Liver (tissue), 9 donors: Measurements from ENCODE around the gene SLFN11. TPM values are rescaled to one million over a fixed set of nuclear protein-coding genes. Genes with fewer than 3 reads are reported as not detected.

Experiments
- DNase-seq: peaks from one replicate; pipeline ENCODE4 v3.0.0-alpha.2; 2017; ENCODE audit warnings: low spot score
- H3K27ac ChIP-seq, 2 donors: one replicate each; pipeline ENCODE4 v1.7.0; 2013; ENCODE audit warnings: inconsistent platforms in 2 of 2, low read length in 2 of 2, control low read depth in 1 of 2, low read depth in 1 of 2, mild to moderate bottlenecking in 1 of 2
- H3K27me3 ChIP-seq, 4 donors: one replicate each; pipeline versions ENCODE4 v1.6.1 to v1.7.0; 2013; ENCODE audit warnings: low read length in 3 of 4, inconsistent platforms in 1 of 4, mild to moderate bottlenecking in 1 of 4, moderate library complexity in 1 of 4; ENCODE audit not compliant: control insufficient read depth in 4 of 4, insufficient read depth in 4 of 4
- H3K36me3 ChIP-seq, 4 donors: one replicate each; pipeline versions ENCODE4 v1.6.1 to v1.7.0; 2013; ENCODE audit warnings: low read length in 3 of 4, mild to moderate bottlenecking in 3 of 4, low read depth in 1 of 4, moderate library complexity in 1 of 4; ENCODE audit not compliant: control insufficient read depth in 4 of 4, insufficient read depth in 3 of 4
- H3K4me1 ChIP-seq, 4 donors: one replicate each; pipeline versions ENCODE4 v1.6.1 to v1.7.0; 2013; ENCODE audit warnings: low read length in 3 of 4, mild to moderate bottlenecking in 3 of 4, moderate library complexity in 1 of 4; ENCODE audit not compliant: control insufficient read depth in 4 of 4, insufficient read depth in 4 of 4
- H3K4me3 ChIP-seq, 3 donors: one replicate each; pipeline versions ENCODE4 v1.6.1 to v1.7.0; 2013; ENCODE audit warnings: low read length in 3 of 3, control low read depth in 1 of 3, low read depth in 1 of 3, mild to moderate bottlenecking in 1 of 3
- H3K9ac ChIP-seq, 2 donors: one replicate each; pipeline ENCODE4 v1.7.0; 2013; ENCODE audit warnings: low read length in 2 of 2, mild to moderate bottlenecking in 2 of 2, moderate library complexity in 2 of 2, control low read depth in 1 of 2, low read depth in 1 of 2
- H3K9me3 ChIP-seq, 4 donors: one replicate each; pipeline versions ENCODE4 v1.6.1 to v1.7.0; 2013; ENCODE audit warnings: low read length in 3 of 4; ENCODE audit not compliant: control insufficient read depth in 4 of 4
- EGR1 ChIP-seq, 2 donors: IDR thresholded peaks; 2 replicates each; pipeline ENCODE4 v1.6.1; 2016 to 2018; ENCODE audit warnings: antibody characterized with exemption in 2 of 2, low read depth in 2 of 2
- FOXA1 ChIP-seq: IDR thresholded peaks from 2 replicates; pipeline ENCODE4 v1.6.1; 2016; ENCODE audit warnings: antibody characterized with exemption
- FOXA2 ChIP-seq: IDR thresholded peaks from 2 replicates; pipeline ENCODE4 v1.6.1; 2016; ENCODE audit warnings: antibody characterized with exemption
- GABPA ChIP-seq, 2 donors: IDR thresholded peaks in 1 of 2; conservative IDR thresholded peaks in 1 of 2; 2 replicates each; pipeline ENCODE4 v1.6.1; 2016; ENCODE audit warnings: antibody characterized with exemption in 2 of 2, mild to moderate bottlenecking in 1 of 2, moderate library complexity in 1 of 2
- HNF4A ChIP-seq, 2 donors: conservative IDR thresholded peaks; 2 replicates each; pipeline ENCODE4 v1.6.1; 2016; ENCODE audit warnings: antibody characterized with exemption in 2 of 2, mild to moderate bottlenecking in 2 of 2
- HNF4G ChIP-seq: IDR thresholded peaks from 2 replicates; pipeline ENCODE4 v1.6.1; 2016; ENCODE audit warnings: antibody characterized with exemption
- JUND ChIP-seq, 2 donors: IDR thresholded peaks; 2 replicates each; pipeline ENCODE4 v1.6.1; 2016; ENCODE audit warnings: antibody characterized with exemption in 2 of 2
- NR2F2 ChIP-seq: IDR thresholded peaks from 2 replicates; pipeline ENCODE4 v1.6.1; 2016; ENCODE audit warnings: antibody characterized with exemption
- RAD21 ChIP-seq, 2 donors: IDR thresholded peaks; 2 replicates each; pipeline ENCODE4 v1.6.1; 2016; ENCODE audit warnings: antibody characterized with exemption in 2 of 2, mild to moderate bottlenecking in 2 of 2
- RXRA ChIP-seq, 2 donors: IDR thresholded peaks; 2 replicates each; pipeline ENCODE4 v1.6.1; 2017 to 2018; ENCODE audit warnings: antibody characterized with exemption in 2 of 2, mild to moderate bottlenecking in 1 of 2
- SP1 ChIP-seq: IDR thresholded peaks from 2 replicates; pipeline ENCODE4 v1.6.1; 2018; ENCODE audit warnings: antibody characterized with exemption, mild to moderate bottlenecking
- TAF1 ChIP-seq: conservative IDR thresholded peaks from 2 replicates; pipeline ENCODE4 v1.6.1; 2016; ENCODE audit warnings: antibody characterized with exemption, mild to moderate bottlenecking
- YY1 ChIP-seq: IDR thresholded peaks from 2 replicates; pipeline ENCODE4 v1.6.1; 2016; ENCODE audit warnings: antibody characterized with exemption, mild to moderate bottlenecking
- WGBS: extraction: QIAGEN DNeasy Blood & Tissue Kit; methylation state at CpG from one replicate; pipeline ENCODE4 v1.1.7; 2013; 5-methylcytosine and 5-hydroxymethylcytosine counted together
- polyA plus RNA-seq, 2 donors: library from polyadenylated mRNA; stranded (reverse) in 1 of 2; unstranded in 1 of 2; fragments of 200-250 nt in 1 of 2; fragments of >200 nt in 1 of 2; fragmentation: Nextera tagmentation in 1 of 2; extraction: Ambion mirVana in 1 of 2; gene quantifications; one replicate each; pipeline versions ENCODE4 v1.2.1 to v1.2.3, GENCODE V29; 2013 to 2015
- total RNA-seq, 2 donors: library from RNA; depleted of rRNA; stranded (reverse); fragments of >200 nt; gene quantifications; one replicate each; pipeline ENCODE4 v1.2.3, GENCODE V29; 2014
- TF ChIP-seq, protein P1 (sequence below): IDR thresholded peaks from 2 replicates; pipeline ENCODE4 v1.6.1; 2016; ENCODE audit warnings: antibody characterized with exemption
- TF ChIP-seq, protein P2 (sequence below): IDR thresholded peaks from 2 replicates; pipeline ENCODE4 v1.6.1; 2016; ENCODE audit warnings: antibody characterized with exemption
- TF ChIP-seq, protein P3 (sequence below): fragments of 150-350 bp; IDR thresholded peaks from 2 replicates; pipeline ENCODE4 v1.5.1; 2017; ENCODE audit warnings: improper control_type of control experiment, low read depth, low read length; ENCODE audit not compliant: missing input control
- TF ChIP-seq, protein P4 (sequence below): IDR thresholded peaks from 2 replicates; pipeline ENCODE4 v1.6.1; 2016; ENCODE audit warnings: antibody characterized with exemption, mild to moderate bottlenecking
- TF ChIP-seq, protein P5 (sequence below): IDR thresholded peaks from 2 replicates; pipeline ENCODE4 v1.6.1; 2016; ENCODE audit warnings: antibody characterized with exemption
- donor health status: healthy.
- donor health status: healthy.
- donor health status: healthy.
- donor health status: healthy.
- donor health status: healthy.

Gene SLFN11
- total and polyA plus RNA-seq, 4 donors: 1.6 to 18.7 (median 6.2) TPM

DNA sequence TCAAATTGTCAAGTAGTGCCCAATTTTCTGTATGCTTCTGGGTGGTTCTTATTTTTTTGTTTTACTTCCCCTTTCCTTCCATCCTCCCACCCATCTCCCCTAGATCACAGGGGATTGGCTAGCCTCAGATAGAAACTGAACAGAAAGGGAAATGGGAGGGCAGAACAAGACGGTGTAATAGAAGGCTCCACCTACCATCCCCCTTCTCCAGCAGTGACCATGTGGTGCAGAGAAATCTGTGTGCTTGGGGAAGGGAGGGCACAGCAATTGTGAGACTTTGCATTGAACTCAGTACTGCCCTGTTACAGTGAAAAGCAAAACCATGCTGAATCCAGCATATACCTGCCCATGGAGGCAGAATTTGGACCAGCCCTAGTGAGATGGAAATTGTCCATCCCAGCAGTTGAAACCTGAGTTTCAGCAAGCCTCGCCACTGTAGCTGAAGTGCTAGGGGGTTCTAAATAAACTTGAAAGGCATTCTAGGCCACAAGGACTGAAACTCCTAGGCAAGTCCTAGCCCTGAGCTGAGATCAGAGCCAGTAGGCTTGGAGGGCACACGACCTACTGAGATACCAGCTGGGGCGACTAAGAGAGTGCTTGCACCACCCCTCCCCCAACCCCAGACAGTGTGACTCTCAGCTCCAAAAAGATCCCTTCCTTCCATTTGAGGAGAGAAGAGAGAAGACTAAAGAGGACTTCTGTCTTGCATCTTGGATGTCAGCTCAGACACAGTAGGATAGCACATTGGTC, 5.2 kb downstream of the SLFN11 start:
- WGBS: 34% methylated on average over 4 of the region's 4 CpGs
- Histone ChIP-seq H3K36me3 (peaks cover 0 to 3% (median 0%) of the 10 kb centered on the region in 4 donors), H3K4me3 (no peak overlapping the region), H3K9ac (no peak overlapping the region), H3K4me1 (peaks cover 0 to 3% (median under 1%) of the 10 kb centered on the region in 4 donors), H3K27me3 (peaks cover 0 to 2% (median 0%) of the 10 kb centered on the region in 4 donors), H3K9me3 (peaks cover 0 to 6% (median 2%) of the 10 kb centered on the region in 4 donors), H3K27ac (no peak overlapping the region)
- no peak for TF ChIP-seq YY1
- TF ChIP-seq, protein P1, sequence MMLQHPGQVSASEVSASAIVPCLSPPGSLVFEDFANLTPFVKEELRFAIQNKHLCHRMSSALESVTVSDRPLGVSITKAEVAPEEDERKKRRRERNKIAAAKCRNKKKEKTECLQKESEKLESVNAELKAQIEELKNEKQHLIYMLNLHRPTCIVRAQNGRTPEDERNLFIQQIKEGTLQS: no peak
- TF ChIP-seq, protein P2, sequence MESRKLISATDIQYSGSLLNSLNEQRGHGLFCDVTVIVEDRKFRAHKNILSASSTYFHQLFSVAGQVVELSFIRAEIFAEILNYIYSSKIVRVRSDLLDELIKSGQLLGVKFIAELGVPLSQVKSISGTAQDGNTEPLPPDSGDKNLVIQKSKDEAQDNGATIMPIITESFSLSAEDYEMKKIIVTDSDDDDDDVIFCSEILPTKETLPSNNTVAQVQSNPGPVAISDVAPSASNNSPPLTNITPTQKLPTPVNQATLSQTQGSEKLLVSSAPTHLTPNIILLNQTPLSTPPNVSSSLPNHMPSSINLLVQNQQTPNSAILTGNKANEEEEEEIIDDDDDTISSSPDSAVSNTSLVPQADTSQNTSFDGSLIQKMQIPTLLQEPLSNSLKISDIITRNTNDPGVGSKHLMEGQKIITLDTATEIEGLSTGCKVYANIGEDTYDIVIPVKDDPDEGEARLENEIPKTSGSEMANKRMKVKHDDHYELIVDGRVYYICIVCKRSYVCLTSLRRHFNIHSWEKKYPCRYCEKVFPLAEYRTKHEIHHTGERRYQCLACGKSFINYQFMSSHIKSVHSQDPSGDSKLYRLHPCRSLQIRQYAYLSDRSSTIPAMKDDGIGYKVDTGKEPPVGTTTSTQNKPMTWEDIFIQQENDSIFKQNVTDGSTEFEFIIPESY: no peak
- no peak for TF ChIP-seq HNF4G
- no peak for TF ChIP-seq FOXA2
- no peak for TF ChIP-seq GABPA (IDR thresholded peaks at IDR 0.05 in 1 of 2, conservative IDR thresholded peaks at IDR 0.05 in 1 of 2)
- no peak for TF ChIP-seq SP1
- TF ChIP-seq, protein P3, sequence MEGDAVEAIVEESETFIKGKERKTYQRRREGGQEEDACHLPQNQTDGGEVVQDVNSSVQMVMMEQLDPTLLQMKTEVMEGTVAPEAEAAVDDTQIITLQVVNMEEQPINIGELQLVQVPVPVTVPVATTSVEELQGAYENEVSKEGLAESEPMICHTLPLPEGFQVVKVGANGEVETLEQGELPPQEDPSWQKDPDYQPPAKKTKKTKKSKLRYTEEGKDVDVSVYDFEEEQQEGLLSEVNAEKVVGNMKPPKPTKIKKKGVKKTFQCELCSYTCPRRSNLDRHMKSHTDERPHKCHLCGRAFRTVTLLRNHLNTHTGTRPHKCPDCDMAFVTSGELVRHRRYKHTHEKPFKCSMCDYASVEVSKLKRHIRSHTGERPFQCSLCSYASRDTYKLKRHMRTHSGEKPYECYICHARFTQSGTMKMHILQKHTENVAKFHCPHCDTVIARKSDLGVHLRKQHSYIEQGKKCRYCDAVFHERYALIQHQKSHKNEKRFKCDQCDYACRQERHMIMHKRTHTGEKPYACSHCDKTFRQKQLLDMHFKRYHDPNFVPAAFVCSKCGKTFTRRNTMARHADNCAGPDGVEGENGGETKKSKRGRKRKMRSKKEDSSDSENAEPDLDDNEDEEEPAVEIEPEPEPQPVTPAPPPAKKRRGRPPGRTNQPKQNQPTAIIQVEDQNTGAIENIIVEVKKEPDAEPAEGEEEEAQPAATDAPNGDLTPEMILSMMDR: no peak
- no peak for TF ChIP-seq TAF1
- TF ChIP-seq, protein P4, sequence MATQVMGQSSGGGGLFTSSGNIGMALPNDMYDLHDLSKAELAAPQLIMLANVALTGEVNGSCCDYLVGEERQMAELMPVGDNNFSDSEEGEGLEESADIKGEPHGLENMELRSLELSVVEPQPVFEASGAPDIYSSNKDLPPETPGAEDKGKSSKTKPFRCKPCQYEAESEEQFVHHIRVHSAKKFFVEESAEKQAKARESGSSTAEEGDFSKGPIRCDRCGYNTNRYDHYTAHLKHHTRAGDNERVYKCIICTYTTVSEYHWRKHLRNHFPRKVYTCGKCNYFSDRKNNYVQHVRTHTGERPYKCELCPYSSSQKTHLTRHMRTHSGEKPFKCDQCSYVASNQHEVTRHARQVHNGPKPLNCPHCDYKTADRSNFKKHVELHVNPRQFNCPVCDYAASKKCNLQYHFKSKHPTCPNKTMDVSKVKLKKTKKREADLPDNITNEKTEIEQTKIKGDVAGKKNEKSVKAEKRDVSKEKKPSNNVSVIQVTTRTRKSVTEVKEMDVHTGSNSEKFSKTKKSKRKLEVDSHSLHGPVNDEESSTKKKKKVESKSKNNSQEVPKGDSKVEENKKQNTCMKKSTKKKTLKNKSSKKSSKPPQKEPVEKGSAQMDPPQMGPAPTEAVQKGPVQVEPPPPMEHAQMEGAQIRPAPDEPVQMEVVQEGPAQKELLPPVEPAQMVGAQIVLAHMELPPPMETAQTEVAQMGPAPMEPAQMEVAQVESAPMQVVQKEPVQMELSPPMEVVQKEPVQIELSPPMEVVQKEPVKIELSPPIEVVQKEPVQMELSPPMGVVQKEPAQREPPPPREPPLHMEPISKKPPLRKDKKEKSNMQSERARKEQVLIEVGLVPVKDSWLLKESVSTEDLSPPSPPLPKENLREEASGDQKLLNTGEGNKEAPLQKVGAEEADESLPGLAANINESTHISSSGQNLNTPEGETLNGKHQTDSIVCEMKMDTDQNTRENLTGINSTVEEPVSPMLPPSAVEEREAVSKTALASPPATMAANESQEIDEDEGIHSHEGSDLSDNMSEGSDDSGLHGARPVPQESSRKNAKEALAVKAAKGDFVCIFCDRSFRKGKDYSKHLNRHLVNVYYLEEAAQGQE: no peak
- TF ChIP-seq EGR1 (IDR thresholded peaks at IDR 0.05; ENCODE audit: low read depth in 2 of 2): no peak
- TF ChIP-seq, protein P5, sequence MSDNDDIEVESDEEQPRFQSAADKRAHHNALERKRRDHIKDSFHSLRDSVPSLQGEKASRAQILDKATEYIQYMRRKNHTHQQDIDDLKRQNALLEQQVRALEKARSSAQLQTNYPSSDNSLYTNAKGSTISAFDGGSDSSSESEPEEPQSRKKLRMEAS: no peak
- no peak for TF ChIP-seq HNF4A (conservative IDR thresholded peaks at IDR 0.05)
- no peak for TF ChIP-seq JUND (IDR thresholded peaks at IDR 0.05)
- no peak for TF ChIP-seq RXRA (IDR thresholded peaks at IDR 0.05)
- TF ChIP-seq FOXA1: no peak
- no peak for TF ChIP-seq NR2F2
- no peak for TF ChIP-seq RAD21 (IDR thresholded peaks at IDR 0.05)
- DNase-seq: no peak
